GM12878 (cell line): ENCODE measurements around the gene FOXK2. TPM values are rescaled to one million over a fixed set of nuclear protein-coding genes. Genes with fewer than 3 reads are reported as not detected.

ENCODE experiments used
- ATAC-seq: fragments of 200-7000 bp; cut with Tn5 transposase; 3 replicates; pipeline ENCODE4 v1.9.1; 2020; ENCODE audit warnings: mild to moderate bottlenecking, moderate library complexity
- BruUV-seq: library from RNA; stranded (reverse); fragments of 400-500 nt; replicated peaks from 2 replicates; lab custom pipeline; 2021; lab: Mats Ljungman, UMichigan
- CTCF ChIA-PET: fragments of 300-600 bp; sonication (Branson Sonifier 250); formaldehyde crosslinking; extraction: SDS; loops from one replicate; lab custom pipeline; 2021; ENCODE audit warnings: inconsistent platforms; lab: Yijun Ruan, JAX
- POLR2A ChIA-PET: fragments of 350-600 bp; formaldehyde crosslinking; extraction: SDS; loops from one replicate; lab custom pipeline; 2021; ENCODE audit warnings: inconsistent platforms; lab: Charles Lee
- RAD21 ChIA-PET: fragments of 300-600 bp; sonication (Branson Sonifier 250); formaldehyde crosslinking; loops from one replicate; lab custom pipeline; 2023; ENCODE audit warnings: antibody characterized with exemption; ENCODE audit not compliant: unreplicated experiment; lab: Charles Lee
- SMC1A ChIA-PET: fragments of 300-600 bp; sonication (Branson Sonifier 250); formaldehyde crosslinking; loops from one replicate; lab custom pipeline; 2023; ENCODE audit not compliant: unreplicated experiment, uncharacterized antibody; lab: Charles Lee
- DNase-seq: peaks from one replicate; pipeline ENCODE4 v3.0.0-alpha.2; 2011; ENCODE audit warnings: low read depth, low spot score
- FAIRE-seq: peaks from 3 replicates; lab custom pipeline; 2011; peaks lifted over from hg19 to GRCh38; lab: Jason Lieb, UNC
- H2AFZ ChIP-seq: 2 replicates; pipeline ENCODE4 v1.6.0; 2011; ENCODE audit warnings: low read depth, low read length, control low read depth; ENCODE audit not compliant: control insufficient read depth
- H3K27ac ChIP-seq: 2 replicates; pipeline ENCODE4 v1.5.1; 2011; ENCODE audit warnings: control low read depth; ENCODE audit not compliant: control insufficient read depth, insufficient read depth
- H3K27me3 ChIP-seq, 2 experiments: replicated peaks in 1 of 2; 2 replicates each; pipeline versions ENCODE4 v1.6.0 to v1.6.1; 2011; ENCODE audit warnings: low read length in 1 of 2; ENCODE audit not compliant: control insufficient read depth in 2 of 2, insufficient read depth in 2 of 2
- H3K36me3 ChIP-seq, 2 experiments: 2 replicates each; pipeline ENCODE4 v1.5.1; 2011; ENCODE audit warnings: low read length in 1 of 2; ENCODE audit not compliant: control insufficient read depth in 2 of 2, insufficient read depth in 2 of 2
- H3K4me1 ChIP-seq: 2 replicates; pipeline ENCODE4 v1.6.1; 2011; ENCODE audit warnings: mild to moderate bottlenecking, low read length, moderate library complexity, mixed read lengths; ENCODE audit not compliant: control insufficient read depth, insufficient read depth
- H3K4me2 ChIP-seq: 2 replicates; pipeline ENCODE4 v1.6.0; 2011; ENCODE audit warnings: control low read depth; ENCODE audit not compliant: control insufficient read depth, insufficient read depth
- H3K4me3 ChIP-seq: fragments of 200-600 bp; sonication (generic); 2 replicates; pipeline ENCODE4 v1.5.1; 2016
- H3K79me2 ChIP-seq: 2 replicates; pipeline ENCODE4 v1.6.0; 2011; ENCODE audit warnings: low read length; ENCODE audit not compliant: control insufficient read depth, insufficient read depth
- H3K9ac ChIP-seq: 2 replicates; pipeline ENCODE4 v1.8.0; 2011; ENCODE audit warnings: low read length, control low read depth, mixed read lengths; ENCODE audit not compliant: control insufficient read depth, insufficient read depth
- H3K9me3 ChIP-seq: replicated peaks from 3 replicates; pipeline ENCODE4 v1.5.1; 2011; ENCODE audit warnings: mild to moderate bottlenecking, low read length; ENCODE audit not compliant: control insufficient read depth, insufficient read depth
- H4K20me1 ChIP-seq: 2 replicates; pipeline ENCODE4 v1.6.0; 2011; ENCODE audit not compliant: control insufficient read depth, insufficient read depth
- FOS ChIP-seq: IDR thresholded peaks from 3 replicates; pipeline ENCODE4 v1.6.1; 2011; ENCODE audit warnings: borderline replicate concordance; ENCODE audit not compliant: insufficient read length; ENCODE audit errors: extremely low read depth
- GABPA ChIP-seq: IDR thresholded peaks from 2 replicates; pipeline ENCODE4 v1.6.1; 2014; ENCODE audit warnings: antibody characterized with exemption, low read depth, mild to moderate bottlenecking, inconsistent platforms
- IKZF2 ChIP-seq, 2 experiments: fragments of 450-650 bp; IDR thresholded peaks; 2 replicates each; pipeline ENCODE4 v1.6.1; 2017; ENCODE audit warnings: mild to moderate bottlenecking in 2 of 2, moderate library complexity in 2 of 2
- PBX3 ChIP-seq: IDR thresholded peaks from 2 replicates; pipeline ENCODE4 v1.6.1; 2011; ENCODE audit warnings: mild to moderate bottlenecking, low read depth, low read length, moderate library complexity; ENCODE audit not compliant: insufficient replicate concordance
- SIN3A ChIP-seq: IDR thresholded peaks from 2 replicates; pipeline ENCODE4 v1.6.1; 2012; ENCODE audit warnings: low read depth, low read length, improper control_type of control experiment
- SPI1 ChIP-seq: IDR thresholded peaks from 2 replicates; pipeline ENCODE4 v1.6.1; 2011; ENCODE audit warnings: low read depth, mild to moderate bottlenecking, low read length, moderate library complexity, borderline replicate concordance; ENCODE audit not compliant: insufficient read depth
- SUZ12 ChIP-seq: fragments of 200-600 bp; sonication (generic); IDR thresholded peaks from one replicate; pipeline ENCODE4 v1.6.1; 2018; ENCODE audit warnings: antibody characterized with exemption, mild to moderate bottlenecking; ENCODE audit not compliant: unreplicated experiment
- TCF12 ChIP-seq: IDR thresholded peaks from 2 replicates; pipeline ENCODE4 v1.6.1; 2011; ENCODE audit warnings: low read depth, mild to moderate bottlenecking, low read length
- ZBTB40 ChIP-seq: fragments of 450-650 bp; IDR thresholded peaks from 2 replicates; pipeline ENCODE4 v1.6.1; 2016; ENCODE audit warnings: mild to moderate bottlenecking, moderate library complexity, borderline replicate concordance
- ZNF217 ChIP-seq: fragments of 450-650 bp; IDR thresholded peaks from 2 replicates; pipeline ENCODE4 v1.6.1; 2017; ENCODE audit warnings: antibody characterized with exemption, mild to moderate bottlenecking
- WGBS: methylation state at CpG from one replicate; pipeline ENCODE4 v1.1.6; 2016; ENCODE audit warnings: low lambda C conversion rate; ENCODE audit not compliant: insufficient replicate concordance, insufficient coverage; ENCODE audit errors: missing lambda C conversion rate; 5-methylcytosine and 5-hydroxymethylcytosine counted together
- in situ Hi-C: fragments of 300-500 bp; cut with MboI; formaldehyde crosslinking; loops from 9 replicates; pipeline ENCODE4 v1.14.3; 2018; ENCODE audit warnings: mixed read lengths
- intact Hi-C: fragments of 100-400 bp; cut with micrococcal nuclease; formaldehyde crosslinking; loops from one replicate; pipeline ENCODE4 v1.14.2; 2022; ENCODE audit not compliant: unreplicated experiment
- polyA plus RNA-seq, 11 experiments: library from polyadenylated mRNA; depleted of rRNA in 4 of 11; unstranded in 6 of 11; stranded (reverse) in 5 of 11; fragments of >200 nt; fragmentation: Nextera tagmentation in 4 of 11; fragmentation: Illumina TruSeq in 1 of 11; extraction: Ambion mirVana in 4 of 11; extraction: Trizol in 1 of 11; gene quantifications; 1 replicate in 1 of 11; 2 replicates in 10 of 11; pipeline versions ENCODE4 v1.2.1 to v1.2.3, GENCODE V29; 2011 to 2016; ENCODE audit warnings: inconsistent platforms in 2 of 11, missing spikeins in 2 of 11, low read depth in 1 of 11
- total RNA-seq, 4 experiments: library from RNA; depleted of rRNA in 3 of 4; stranded (reverse); fragments of >200 nt in 3 of 4; fragmentation: Illumina TruSeq in 1 of 4; extraction: Trizol in 1 of 4; gene quantifications; 2 replicates each; pipeline versions ENCODE4 v1.2.1 to v1.2.3, GENCODE V29; 2013 to 2021

The FOXK2 gene
- total and polyA plus RNA-seq, 10 of the 15 experiments (the other 5 are each of a cell fraction or from before 2014, with no cell fraction given), result 2.4 to 56.8 (median 34.4) TPM

GRCh38 chr17:82590216-82590615 is 70.7 kb downstream of the FOXK2 start:
- intact Hi-C loops, result no loop called here
- no peak for FAIRE-seq

More at GRCh38 chr17:82590216-82590615, 70.7 kb downstream of the FOXK2 start:
- H4K20me1 ChIP-seq, result no peaks in the 10 kb centered on the region
- no peak overlapping the region for H3K27ac ChIP-seq
- in situ Hi-C loops, result no loop called here
- H3K4me3 ChIP-seq, result no peak overlapping the region
- RAD21 ChIA-PET, result no interaction called here
- no peaks in the 10 kb centered on the region for H3K27me3 ChIP-seq
- SMC1A ChIA-PET, result no interaction called here
- no peak overlapping the region for H2AFZ ChIP-seq
- no peak overlapping the region for H3K4me2 ChIP-seq
- no TSS peak for BruUV-seq
- ATAC-seq (no peak), DNase-seq (no peak)
- no peaks in the 10 kb centered on the region for H3K79me2 ChIP-seq
- TF ChIP-seq TCF12 (no peak), SUZ12 (no peak), PBX3 (no peak), SIN3A (no peak), FOS (no peak), SPI1 (no peak), ZBTB40 (no peak), ZNF217 (no peak), IKZF2 (IDR thresholded peaks at IDR 0.05) (no peak), GABPA (no peak)
- H3K4me1 ChIP-seq, result peaks cover 9% of the 10 kb centered on the region
- H3K36me3 ChIP-seq, result peaks cover 17 to 18% of the 10 kb centered on the region in 2 experiments; a peak in 3 of 4 replicates
- WGBS, result 85% methylated on average over 6 of the region's 6 CpGs
- H3K9me3 ChIP-seq, result no peaks in the 10 kb centered on the region
- no peak overlapping the region for H3K9ac ChIP-seq
- CTCF ChIA-PET, result no interaction called here
- POLR2A ChIA-PET, result no interaction called here
